ENCODE data around the gene PLB1.

The PLB1 gene

GRCh38 chr2:28578774-28579173 is 82.9 kb downstream of the PLB1 start:
- no peak overlapping the region for H3K9ac ChIP-seq (ENCODE audit: low read depth, low read length)
- no peak overlapping the region for H2AFZ ChIP-seq (ENCODE audit: low read depth, low read length)
- no peak overlapping the region for H3K4me2 ChIP-seq (ENCODE audit: insufficient read depth, low read length)
- H3K27me3 ChIP-seq (ENCODE audit: insufficient read depth, low read length, poor library complexity) = peaks cover 2% of the 10 kb centered on the region
- no peaks in the 10 kb centered on the region for H3K4me1 ChIP-seq (ENCODE audit: insufficient read depth, low read length)
- no peaks in the 10 kb centered on the region for H3K9me3 ChIP-seq (ENCODE audit: insufficient read depth, low read length, severe bottlenecking)
- H4K20me1 ChIP-seq (ENCODE audit: insufficient read depth, low read length) = no peaks in the 10 kb centered on the region
- no peaks in the 10 kb centered on the region for H3K36me3 ChIP-seq (ENCODE audit: insufficient read depth, low read length)
- no peak for ATAC-seq (ENCODE audit: insufficient read depth, low read depth)
- H3K79me2 ChIP-seq (ENCODE audit: insufficient read depth, low read length) = no peaks in the 10 kb centered on the region
- H3K27ac ChIP-seq (ENCODE audit: low read length) = no peak overlapping the region
- DNase-seq = no peak
- TF ChIP-seq CTCF (IDR thresholded peaks at IDR 0.05; ENCODE audit: borderline replicate concordance, extremely low read depth, low read length, poor library complexity, severe bottlenecking) = no peak
- TF ChIP-seq EZH2 (IDR thresholded peaks at IDR 0.05; ENCODE audit: borderline replicate concordance, low read depth, low read length, severe bottlenecking) = no peak
- H3K4me3 ChIP-seq (ENCODE audit: low read depth in 1 of 2, low read length in 2 of 2) = no peak overlapping the region

GRCh38 chr2:28579606-28580005 is 83.7 kb downstream of the PLB1 start:
- no peaks in the 10 kb centered on the region for H3K9me3 ChIP-seq (ENCODE audit: insufficient read depth, low read length, severe bottlenecking)
- DNase-seq (no peak), ATAC-seq (ENCODE audit: insufficient read depth, low read depth) (no peak)
- peaks cover 8% of the 10 kb centered on the region for H3K4me1 ChIP-seq (ENCODE audit: insufficient read depth, low read length)
- no peak overlapping the region for H3K4me2 ChIP-seq (ENCODE audit: insufficient read depth, low read length)
- no peaks in the 10 kb centered on the region for H3K79me2 ChIP-seq (ENCODE audit: insufficient read depth, low read length)
- no peaks in the 10 kb centered on the region for H4K20me1 ChIP-seq (ENCODE audit: insufficient read depth, low read length)
- H3K36me3 ChIP-seq (ENCODE audit: insufficient read depth, low read length) = no peaks in the 10 kb centered on the region
- no peaks in the 10 kb centered on the region for H3K27me3 ChIP-seq (ENCODE audit: insufficient read depth, low read length, poor library complexity)
- no peak overlapping the region for H3K27ac ChIP-seq (ENCODE audit: low read length)
- no peak overlapping the region for H2AFZ ChIP-seq (ENCODE audit: low read depth, low read length)
- H3K4me3 ChIP-seq (ENCODE audit: low read depth in 1 of 2, low read length in 2 of 2) = no peak overlapping the region
- no peak overlapping the region for H3K9ac ChIP-seq (ENCODE audit: low read depth, low read length)
- TF ChIP-seq CTCF (IDR thresholded peaks at IDR 0.05; ENCODE audit: borderline replicate concordance, extremely low read depth, low read length, poor library complexity, severe bottlenecking) (no peak), EZH2 (IDR thresholded peaks at IDR 0.05; ENCODE audit: borderline replicate concordance, low read depth, low read length, severe bottlenecking) (no peak)

DNA sequence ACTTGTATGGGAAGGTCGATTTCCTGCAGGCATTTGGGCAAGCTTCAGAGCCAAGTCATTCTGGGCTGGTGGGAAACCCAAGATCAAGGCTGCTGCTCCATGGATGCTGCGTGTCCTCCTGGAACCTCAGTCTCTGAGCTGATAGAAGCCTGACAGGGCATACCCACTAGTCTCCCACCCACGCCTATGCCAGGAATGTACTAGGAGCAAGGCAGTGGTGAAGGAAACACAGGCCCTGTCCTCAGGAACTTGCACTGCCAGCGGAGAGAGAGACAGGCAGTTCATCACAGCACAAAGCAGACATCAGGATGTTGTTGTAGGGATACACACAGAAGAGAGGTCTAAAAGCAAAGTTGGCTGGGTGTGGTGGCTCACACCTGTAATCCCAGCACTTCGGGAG is 84.2 kb downstream of the PLB1 start:
- Histone ChIP-seq H3K4me2 (ENCODE audit: insufficient read depth, low read length) (no peak overlapping the region), H3K27me3 (ENCODE audit: insufficient read depth, low read length, poor library complexity) (no peaks in the 10 kb centered on the region), H4K20me1 (ENCODE audit: insufficient read depth, low read length) (no peaks in the 10 kb centered on the region), H3K27ac (ENCODE audit: low read length) (no peak overlapping the region), H3K9me3 (ENCODE audit: insufficient read depth, low read length, severe bottlenecking) (no peaks in the 10 kb centered on the region), H3K9ac (ENCODE audit: low read depth, low read length) (no peak overlapping the region), H3K36me3 (ENCODE audit: insufficient read depth, low read length) (no peaks in the 10 kb centered on the region), H3K4me3 (ENCODE audit: low read depth in 1 of 2, low read length in 2 of 2) (no peak overlapping the region), H2AFZ (ENCODE audit: low read depth, low read length) (no peak overlapping the region), H3K4me1 (ENCODE audit: insufficient read depth, low read length) (peaks cover 8% of the 10 kb centered on the region), H3K79me2 (ENCODE audit: insufficient read depth, low read length) (no peaks in the 10 kb centered on the region)
- no peak for DNase-seq
- TF ChIP-seq CTCF (IDR thresholded peaks at IDR 0.05; ENCODE audit: borderline replicate concordance, extremely low read depth, low read length, poor library complexity, severe bottlenecking) (no peak), EZH2 (IDR thresholded peaks at IDR 0.05; ENCODE audit: borderline replicate concordance, low read depth, low read length, severe bottlenecking) (no peak)
- no peak for ATAC-seq (ENCODE audit: insufficient read depth, low read depth)

GRCh38 chr2:28581312-28581711 is 85.5 kb downstream of the PLB1 start:
- Histone ChIP-seq H3K4me3 (ENCODE audit: low read depth in 1 of 2, low read length in 2 of 2) (no peak overlapping the region), H3K79me2 (ENCODE audit: insufficient read depth, low read length) (no peaks in the 10 kb centered on the region), H3K36me3 (ENCODE audit: insufficient read depth, low read length) (no peaks in the 10 kb centered on the region), H3K4me2 (ENCODE audit: insufficient read depth, low read length) (no peak overlapping the region), H3K9ac (ENCODE audit: low read depth, low read length) (no peak overlapping the region), H4K20me1 (ENCODE audit: insufficient read depth, low read length) (no peaks in the 10 kb centered on the region), H3K27me3 (ENCODE audit: insufficient read depth, low read length, poor library complexity) (no peaks in the 10 kb centered on the region), H3K9me3 (ENCODE audit: insufficient read depth, low read length, severe bottlenecking) (no peaks in the 10 kb centered on the region), H3K27ac (ENCODE audit: low read length) (no peak overlapping the region), H3K4me1 (ENCODE audit: insufficient read depth, low read length) (peaks cover 11% of the 10 kb centered on the region), H2AFZ (ENCODE audit: low read depth, low read length) (no peak overlapping the region)
- no peak for TF ChIP-seq EZH2 (IDR thresholded peaks at IDR 0.05; ENCODE audit: borderline replicate concordance, low read depth, low read length, severe bottlenecking)
- TF ChIP-seq CTCF (IDR thresholded peaks at IDR 0.05; ENCODE audit: borderline replicate concordance, extremely low read depth, low read length, poor library complexity, severe bottlenecking) = no peak
- no peak for ATAC-seq (ENCODE audit: insufficient read depth, low read depth)
- no peak for DNase-seq

All from DND-41 (cell line).